GM19023 (cell line): ENCODE measurements around the gene TTLL6.

ENCODE experiments used
- ATAC-seq: cut with Tn5 transposase; IDR thresholded peaks from one replicate; pipeline ENCODE4 v1.9.1; 2021; ENCODE audit warnings: mild to moderate bottlenecking, moderate library complexity; ENCODE audit not compliant: unreplicated experiment

Gene TTLL6

GRCh38 chr17:48738803-48739526, 78.1 kb downstream of the TTLL6 start:
- ATAC-seq, result no peak

GRCh38 chr17:48738424-48738802, 78.6 kb downstream of the TTLL6 start:
- ATAC-seq, result no peak

- no peak for ATAC-seq
Observed at GRCh38 chr17:48737330-48738043, 79.5 kb downstream of the TTLL6 start.

DNA sequence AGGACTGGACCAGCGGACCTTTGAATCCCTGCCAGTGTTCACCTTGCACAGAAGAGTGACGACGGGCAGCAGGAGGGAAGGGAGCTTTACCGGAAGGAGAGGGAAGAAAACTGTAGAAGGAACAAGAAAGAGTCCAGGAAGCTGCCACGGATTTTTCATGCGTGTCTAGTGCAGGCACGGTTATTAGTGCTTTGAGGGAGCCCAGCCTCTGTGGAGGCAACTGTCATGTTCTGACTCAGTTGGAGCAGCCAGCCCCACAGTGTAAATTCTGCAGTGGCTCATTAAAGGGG, 82.0 kb downstream of the TTLL6 start:
- ATAC-seq, result no peak

GRCh38 chr17:48734333-48735061, 82.5 kb downstream of the TTLL6 start:
- ATAC-seq, result no peak

DNA sequence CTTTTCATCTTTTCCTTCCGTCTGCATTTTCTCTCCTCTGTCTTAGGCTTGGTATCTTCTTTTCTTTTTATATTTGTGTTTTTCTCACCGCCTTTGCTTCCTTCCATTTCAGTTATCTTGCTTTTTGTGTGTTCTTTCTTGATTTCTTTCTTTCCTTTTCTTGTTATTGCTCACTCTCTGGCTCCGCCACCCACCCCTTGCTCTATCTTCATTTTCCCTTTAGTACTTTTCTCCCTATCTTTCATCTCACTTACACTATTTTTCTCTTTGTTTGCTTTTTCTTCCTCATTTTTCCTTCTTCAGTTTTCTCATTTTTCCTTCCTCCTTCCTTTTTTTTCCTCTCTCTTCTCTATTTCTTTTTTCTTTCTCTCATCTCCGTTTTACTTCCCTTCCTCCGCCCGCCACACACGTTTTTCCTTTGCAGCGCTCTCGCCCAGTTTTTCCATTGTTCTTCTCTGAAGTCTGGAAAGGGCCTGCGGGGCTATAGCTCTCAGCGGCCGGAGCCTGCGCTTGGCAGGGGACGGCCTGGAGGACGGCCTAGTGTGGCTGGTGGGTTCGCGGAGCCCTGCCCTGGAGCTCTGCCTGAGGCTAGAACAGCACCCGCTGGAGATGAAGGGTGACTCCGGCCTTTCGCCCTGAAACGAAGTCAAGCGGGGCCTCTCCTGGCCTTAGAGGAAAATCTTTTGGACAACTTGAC, 83.2 kb downstream of the TTLL6 start:
- no peak for ATAC-seq

GRCh38 chr17:48732688-48733629, 84.1 kb downstream of the TTLL6 start:
- ATAC-seq, result no peak

- ATAC-seq, result no peak
Observed at GRCh38 chr17:48731355-48731754, 85.7 kb downstream of the TTLL6 start.

DNA sequence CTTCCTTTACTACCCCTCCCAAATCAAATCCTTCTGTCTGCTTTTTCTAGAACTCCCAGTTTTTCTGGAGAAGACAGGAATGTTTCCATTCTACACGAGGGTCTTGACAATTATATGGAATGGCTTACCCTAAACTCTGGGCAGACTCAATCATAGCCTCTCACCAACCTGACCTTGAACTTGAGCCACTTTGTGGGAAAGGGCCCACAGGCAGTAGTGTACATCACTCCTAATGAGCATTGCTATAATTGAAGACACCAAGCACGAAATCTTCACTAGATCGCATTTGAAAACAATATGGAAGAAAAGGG, 86.8 kb downstream of the TTLL6 start:
- no peak for ATAC-seq

GRCh38 chr17:48729335-48730239, 87.4 kb downstream of the TTLL6 start:
- no peak for ATAC-seq

- no peak for ATAC-seq
Observed at GRCh38 chr17:48728232-48729231, 88.5 kb downstream of the TTLL6 start, which contains the start of gene HOXB13. TSS of gene HOXB13 (minus strand) at chr17:48728750. CDS start at chr17:48728593, 157 bp downstream.

- ATAC-seq, result no peak
Observed at GRCh38 chr17:48727415-48728175, 89.4 kb downstream of the TTLL6 start.

DNA sequence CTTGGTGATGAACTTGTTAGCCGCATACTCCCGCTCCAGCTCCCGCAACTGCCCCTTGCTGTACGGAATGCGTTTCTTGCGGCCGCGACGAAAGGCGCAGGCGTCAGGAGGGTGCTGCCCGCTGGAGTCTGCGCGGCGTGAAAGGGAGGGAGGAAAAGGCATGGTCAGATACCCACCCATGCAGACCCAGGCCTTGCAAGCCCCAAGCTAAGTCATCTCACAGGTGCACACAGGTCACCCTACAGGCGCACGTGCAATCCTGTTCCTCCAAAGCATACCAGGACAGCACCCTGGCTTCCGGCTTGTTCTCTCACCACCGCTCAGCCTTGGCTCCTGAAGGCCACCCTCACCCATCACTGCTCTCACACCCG, 90.1 kb downstream of the TTLL6 start:
- no peak for ATAC-seq

DNA sequence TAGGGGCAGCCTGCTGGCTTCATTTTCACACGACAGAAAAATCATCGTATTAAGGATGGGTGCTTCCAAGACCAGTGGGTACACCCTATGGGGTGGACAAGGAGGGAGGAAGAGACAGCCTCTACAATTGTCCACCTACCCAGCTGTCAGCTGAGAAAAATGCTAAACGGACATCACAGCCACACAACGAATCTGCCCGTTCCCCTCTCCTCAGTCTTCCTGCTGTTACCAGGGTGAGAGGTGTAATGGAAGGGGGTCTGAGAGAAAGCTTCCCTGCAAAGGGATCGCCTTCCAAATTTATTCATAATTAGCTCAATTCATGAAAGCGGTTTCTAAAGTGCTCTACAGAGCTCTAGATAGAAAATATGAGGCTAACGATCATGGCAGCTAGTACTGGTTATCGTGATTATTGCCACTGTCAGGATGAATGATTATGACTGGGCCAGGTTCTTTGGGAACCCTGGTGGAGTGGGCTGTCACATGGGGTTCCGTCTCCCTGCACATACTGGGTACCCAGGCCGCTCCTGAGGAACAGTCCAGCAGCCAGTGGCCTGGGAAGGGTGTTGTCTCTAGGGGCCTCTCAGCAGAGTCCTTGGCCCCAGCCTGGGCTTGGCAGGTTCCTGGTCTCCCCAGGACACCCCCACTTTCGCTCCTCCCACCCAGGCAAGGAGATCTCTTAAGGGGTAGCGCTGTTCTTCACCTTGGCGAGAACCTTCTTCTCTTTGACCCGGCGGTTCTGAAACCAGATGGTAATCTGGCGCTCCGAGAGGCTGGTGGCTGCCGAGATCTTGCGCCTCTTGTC, 90.7 kb downstream of the TTLL6 start:
- no peak for ATAC-seq

DNA sequence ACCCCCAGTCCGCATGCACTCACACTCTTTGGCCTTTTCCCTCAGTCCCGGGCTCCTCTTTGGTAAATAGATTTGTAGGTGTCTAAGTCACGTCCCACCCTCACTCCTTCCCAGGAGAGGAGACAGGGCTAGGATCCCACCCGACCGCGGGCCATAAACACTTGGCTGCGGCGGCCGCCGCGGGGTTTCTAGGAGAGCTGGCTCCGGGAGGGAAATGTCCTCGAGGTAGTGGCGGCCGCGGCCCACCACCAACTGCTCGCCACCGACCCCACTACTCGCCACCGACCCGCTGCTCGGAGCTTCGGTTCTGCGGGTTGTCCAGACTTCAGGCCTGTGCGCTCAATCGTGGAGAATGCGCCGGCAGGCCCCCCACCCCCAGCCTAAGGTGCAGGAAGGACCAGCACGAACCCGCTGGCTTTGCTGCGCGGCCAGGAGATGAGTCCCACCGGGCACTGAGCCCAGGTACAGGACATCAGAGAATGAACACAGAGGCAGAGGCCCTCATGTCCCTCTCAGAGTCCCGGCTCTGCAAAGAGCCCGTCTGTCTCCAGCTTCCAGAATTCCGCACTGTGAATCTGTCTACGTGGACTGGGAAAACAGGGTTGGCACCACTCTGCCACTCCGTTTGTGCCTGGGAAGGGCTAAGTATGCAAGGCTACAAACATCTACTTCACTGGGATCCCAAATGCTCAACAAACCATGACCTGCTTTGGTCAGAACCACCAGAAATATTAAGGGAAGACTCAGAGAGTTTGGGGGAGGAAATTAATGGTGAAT, 91.6 kb downstream of the TTLL6 start:
- ATAC-seq, result no peak

- ATAC-seq, result no peak
Observed at GRCh38 chr17:48725004-48725287, 92.1 kb downstream of the TTLL6 start.
